RCC 7860 (cell line): ENCODE data around the gene CNTNAP5.

Experiments used
- DNase-seq: peaks from one replicate; pipeline ENCODE4 v3.0.0-alpha.2; 2015; ENCODE audit warnings: low spot score
- FAIRE-seq: peaks from 2 replicates; lab custom pipeline; 2012; peaks lifted over from hg19 to GRCh38; lab: Jason Lieb, UNC

Gene CNTNAP5

GRCh38 chr2:124774781-124775180, 749.7 kb downstream of the CNTNAP5 start:
- FAIRE-seq (no peak), DNase-seq (no peak)

- no peak for FAIRE-seq
- DNase-seq = no peak
Observed at GRCh38 chr2:124776332-124776731, 751.2 kb downstream of the CNTNAP5 start.

GRCh38 chr2:124778076-124778475, 753.0 kb downstream of the CNTNAP5 start:
- FAIRE-seq (no peak), DNase-seq (no peak)

GRCh38 chr2:124796647-124797046, 771.6 kb downstream of the CNTNAP5 start:
- FAIRE-seq (no peak), DNase-seq (no peak)

GRCh38 chr2:124797049-124797448, 772.0 kb downstream of the CNTNAP5 start:
- FAIRE-seq = no peak
- no peak for DNase-seq

- no peak for FAIRE-seq
- DNase-seq = no peak
Observed at GRCh38 chr2:124798551-124798950, 773.5 kb downstream of the CNTNAP5 start.

GRCh38 chr2:124804014-124804940, 779.2 kb downstream of the CNTNAP5 start:
- peak; percentile 32 for DNase-seq
- FAIRE-seq = peak; percentile 30

GRCh38 chr2:124805060-124805459, 780.0 kb downstream of the CNTNAP5 start:
- DNase-seq (no peak), FAIRE-seq (no peak)

- no peak for FAIRE-seq
Observed at GRCh38 chr2:124810132-124810531, 785.0 kb downstream of the CNTNAP5 start.

GRCh38 chr2:124814968-124815745, 790.1 kb downstream of the CNTNAP5 start:
- no peak for DNase-seq
- FAIRE-seq = no peak

More at GRCh38 chr2:124810132-124810531, 785.0 kb downstream of the CNTNAP5 start:
- DNase-seq = no peak

- no peak for DNase-seq
- FAIRE-seq = no peak
Observed at GRCh38 chr2:124816007-124816406, 790.9 kb downstream of the CNTNAP5 start.

- no peak for FAIRE-seq
- DNase-seq = no peak
Observed at GRCh38 chr2:124822516-124822915, 797.4 kb downstream of the CNTNAP5 start.

- no peak for FAIRE-seq
- no peak for DNase-seq
Observed at GRCh38 chr2:124824441-124824840, 799.4 kb downstream of the CNTNAP5 start.

- no peak for FAIRE-seq
Observed at GRCh38 chr2:124832521-124832920, 807.4 kb downstream of the CNTNAP5 start.

GRCh38 chr2:124834331-124834730, 809.2 kb downstream of the CNTNAP5 start:
- DNase-seq = no peak
- no peak for FAIRE-seq

More at GRCh38 chr2:124832521-124832920, 807.4 kb downstream of the CNTNAP5 start:
- DNase-seq = no peak

GRCh38 chr2:124835331-124835730, 810.2 kb downstream of the CNTNAP5 start:
- FAIRE-seq = no peak
- DNase-seq = no peak

- FAIRE-seq (no peak), DNase-seq (no peak)
Observed at GRCh38 chr2:124836416-124836815, 811.3 kb downstream of the CNTNAP5 start.

GRCh38 chr2:124837496-124837895, 812.4 kb downstream of the CNTNAP5 start:
- FAIRE-seq = no peak
- no peak for DNase-seq

GRCh38 chr2:124838406-124838805, 813.3 kb downstream of the CNTNAP5 start:
- no peak for DNase-seq

GRCh38 chr2:124867247-124867646, 842.2 kb downstream of the CNTNAP5 start:
- DNase-seq (no peak), FAIRE-seq (no peak)

More at GRCh38 chr2:124838406-124838805, 813.3 kb downstream of the CNTNAP5 start:
- no peak for FAIRE-seq

- no peak for DNase-seq
- FAIRE-seq = no peak
Observed at GRCh38 chr2:124874219-124874618, 849.1 kb downstream of the CNTNAP5 start.

- FAIRE-seq (no peak), DNase-seq (no peak)
Observed at GRCh38 chr2:124874676-124875075, 849.6 kb downstream of the CNTNAP5 start.
